HG02970 (cell line): ENCODE results near the gene AKAP1.
"Not testable (repeated sequence)": the region's sequence is repeated elsewhere in the genome, so short reads cannot be mapped to it uniquely, and the experiment has no call there.

Experiments used
- ATAC-seq: cut with Tn5 transposase; IDR thresholded peaks from one replicate; pipeline ENCODE4 v1.9.1; 2021; ENCODE audit warnings: mild to moderate bottlenecking, moderate library complexity, moderate number of reproducible peaks; ENCODE audit not compliant: unreplicated experiment, low FRiP score

The AKAP1 gene

GRCh38 chr17:57075193-57075592, 9.9 kb upstream of the AKAP1 start:
- ATAC-seq = no peak

- ATAC-seq = no peak
Observed at GRCh38 chr17:57075785-57076184, 9.3 kb upstream of the AKAP1 start.

DNA sequence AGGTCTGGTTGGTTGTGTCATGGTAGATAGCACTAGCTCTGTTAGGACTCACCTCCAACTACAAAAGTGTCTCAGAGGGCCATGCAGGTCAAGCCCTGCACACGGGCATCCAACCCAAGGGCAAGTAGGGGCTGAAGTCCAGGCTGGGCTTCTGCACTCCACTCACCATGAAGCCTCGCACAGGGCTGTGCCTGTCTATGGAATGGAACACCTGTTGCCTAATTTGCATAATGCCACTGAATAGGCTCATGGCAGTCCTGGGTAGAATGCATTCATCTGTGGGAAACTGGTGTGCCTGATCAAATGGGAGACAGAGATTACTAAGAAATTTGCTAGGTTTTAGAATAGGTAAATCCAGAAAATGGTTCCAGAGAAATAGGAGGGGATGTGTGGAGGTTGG, 8.0 kb upstream of the AKAP1 start:
- ATAC-seq = no peak

- ATAC-seq = no peak
Observed at GRCh38 chr17:57078274-57078673, 6.8 kb upstream of the AKAP1 start.

DNA sequence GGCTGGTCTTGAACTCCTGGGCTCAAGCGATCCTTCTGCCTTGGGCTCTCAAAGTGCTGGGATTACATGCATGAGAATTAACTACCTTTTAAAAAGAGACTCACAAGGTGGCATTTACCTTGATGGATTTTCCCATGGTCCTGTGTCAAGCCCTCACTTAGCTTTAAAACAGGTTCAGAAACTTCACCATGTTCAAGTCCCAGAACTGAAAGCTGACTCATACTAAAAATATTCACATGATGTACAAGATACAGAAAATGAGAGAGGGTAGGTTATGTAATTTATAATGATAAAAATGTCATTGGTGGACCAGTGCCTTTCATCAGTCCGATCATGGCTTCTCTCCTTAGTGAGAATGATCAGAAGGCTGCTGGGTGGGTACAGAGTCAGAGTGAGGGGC, 4.3 kb upstream of the AKAP1 start:
- ATAC-seq = no peak

DNA sequence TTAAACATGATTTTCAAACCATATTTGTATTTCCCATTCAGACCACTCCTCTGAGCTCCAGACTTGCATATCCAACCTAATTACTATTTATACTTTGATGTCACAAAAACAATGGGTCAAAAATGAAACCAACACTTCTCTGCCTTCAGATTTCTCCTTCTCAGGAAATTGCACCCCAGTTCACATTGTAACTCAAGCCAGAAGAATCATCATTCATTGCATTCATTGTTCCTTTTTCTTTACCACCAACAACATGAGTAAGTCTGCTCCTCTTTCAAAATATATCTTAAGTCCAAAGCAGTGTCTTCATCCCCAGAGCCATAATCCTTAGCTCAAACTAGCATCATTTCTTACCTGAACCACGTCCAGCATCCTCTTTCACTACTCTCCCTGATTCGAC, 2.6 kb upstream of the AKAP1 start:
- ATAC-seq = no peak

GRCh38 chr17:57084361-57084801, 665 bp upstream of the AKAP1 start:
- no peak for ATAC-seq

GRCh38 chr17:57085448-57086068, 512 bp downstream of the AKAP1 start:
- ATAC-seq = peak; percentile 28

GRCh38 chr17:57086069-57086930, 1.3 kb downstream of the AKAP1 start:
- ATAC-seq = no peak

- no peak for ATAC-seq
Observed at GRCh38 chr17:57088298-57088697, 3.3 kb downstream of the AKAP1 start.

- no peak for ATAC-seq
Observed at GRCh38 chr17:57089391-57089790, 4.3 kb downstream of the AKAP1 start.

DNA sequence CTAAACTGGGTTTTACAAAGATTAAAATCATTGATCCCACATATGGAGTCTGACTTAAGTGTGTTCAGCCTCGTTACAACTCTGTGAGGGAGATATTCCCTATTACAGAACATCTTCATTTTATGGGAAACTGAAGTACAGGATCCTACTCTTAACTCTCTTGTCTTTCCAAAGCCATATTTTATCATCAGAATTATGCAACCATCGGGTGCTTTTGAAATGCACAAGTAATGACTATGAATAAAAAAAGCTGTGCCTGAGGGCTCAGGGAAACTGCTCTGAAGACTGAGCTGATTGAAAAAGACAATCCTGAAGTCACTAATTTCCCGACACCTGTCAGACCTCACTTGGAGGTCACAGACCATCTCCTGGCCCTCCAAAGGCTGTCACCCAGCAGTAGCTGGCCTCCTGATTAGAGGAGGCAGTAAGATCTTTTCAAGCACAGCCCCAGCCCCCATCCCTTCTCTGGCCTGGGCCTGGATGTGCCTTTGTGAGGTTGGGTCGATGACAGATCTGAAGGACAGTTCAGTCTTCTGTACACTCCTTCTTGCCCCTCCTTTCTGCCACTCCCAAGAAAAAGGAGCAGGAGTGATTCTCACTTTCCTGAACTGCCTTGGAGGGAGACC, 5.6 kb downstream of the AKAP1 start:
- ATAC-seq = no peak

DNA sequence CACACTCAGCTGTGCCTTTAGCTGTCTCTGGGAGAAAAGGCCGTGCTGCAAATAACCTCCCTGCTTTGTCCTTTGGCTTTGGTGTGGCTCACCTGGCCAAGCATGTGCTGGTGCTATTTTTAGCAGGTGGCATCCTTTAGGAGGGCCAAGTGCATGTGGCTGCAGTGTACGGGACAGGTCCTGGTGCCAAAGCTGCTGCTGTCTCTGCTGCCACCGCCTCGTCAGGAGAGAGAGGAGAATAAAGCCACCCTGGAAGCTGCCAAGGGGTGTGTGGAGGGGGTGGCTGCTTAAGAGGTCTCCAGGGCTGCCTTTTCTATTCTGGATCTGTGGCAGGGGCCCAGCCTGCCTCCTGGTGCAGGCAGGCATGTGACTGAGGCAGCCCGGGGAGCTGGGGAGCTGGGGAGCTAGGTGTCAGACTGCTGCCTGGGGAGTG, 6.2 kb downstream of the AKAP1 start:
- ATAC-seq = no peak

GRCh38 chr17:57092171-57092570, 7.1 kb downstream of the AKAP1 start:
- ATAC-seq = no peak

- no peak for ATAC-seq
Observed at GRCh38 chr17:57092779-57093178, 7.7 kb downstream of the AKAP1 start.

DNA sequence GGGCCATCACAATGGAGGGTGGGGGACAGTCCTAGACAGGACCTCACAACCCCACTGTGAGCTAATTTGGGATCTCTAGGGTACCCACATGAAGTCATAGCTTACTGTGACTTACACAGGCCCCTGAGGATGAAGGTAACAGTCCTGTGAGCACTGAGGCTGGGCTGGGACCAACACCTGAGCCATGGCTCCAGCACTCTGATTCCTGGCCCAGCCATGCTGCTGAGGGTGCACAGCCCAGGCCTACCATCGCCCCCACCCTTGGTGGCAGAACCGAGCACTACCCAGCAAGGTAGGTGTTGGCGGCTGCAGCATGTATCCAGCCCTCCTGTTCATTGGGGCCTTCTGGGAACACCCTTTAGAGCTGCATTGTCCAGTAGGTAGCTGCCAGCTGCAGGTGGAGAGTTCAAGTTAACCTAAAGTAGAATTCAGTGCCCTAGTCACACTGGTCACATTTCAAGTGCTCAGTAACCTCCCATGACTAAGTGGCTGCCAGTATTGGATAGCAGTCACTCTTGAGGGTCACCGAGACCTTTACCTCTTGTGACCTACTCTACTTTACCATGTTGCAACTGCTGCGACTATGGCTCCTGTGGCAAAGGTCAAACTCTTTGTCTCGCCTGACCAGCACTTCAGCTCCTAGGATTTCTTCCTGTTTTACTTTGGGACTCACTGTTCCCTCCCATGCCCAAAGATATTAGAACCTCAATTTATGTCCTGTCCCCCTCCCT, 11.6 kb downstream of the AKAP1 start:
- ATAC-seq = no peak

DNA sequence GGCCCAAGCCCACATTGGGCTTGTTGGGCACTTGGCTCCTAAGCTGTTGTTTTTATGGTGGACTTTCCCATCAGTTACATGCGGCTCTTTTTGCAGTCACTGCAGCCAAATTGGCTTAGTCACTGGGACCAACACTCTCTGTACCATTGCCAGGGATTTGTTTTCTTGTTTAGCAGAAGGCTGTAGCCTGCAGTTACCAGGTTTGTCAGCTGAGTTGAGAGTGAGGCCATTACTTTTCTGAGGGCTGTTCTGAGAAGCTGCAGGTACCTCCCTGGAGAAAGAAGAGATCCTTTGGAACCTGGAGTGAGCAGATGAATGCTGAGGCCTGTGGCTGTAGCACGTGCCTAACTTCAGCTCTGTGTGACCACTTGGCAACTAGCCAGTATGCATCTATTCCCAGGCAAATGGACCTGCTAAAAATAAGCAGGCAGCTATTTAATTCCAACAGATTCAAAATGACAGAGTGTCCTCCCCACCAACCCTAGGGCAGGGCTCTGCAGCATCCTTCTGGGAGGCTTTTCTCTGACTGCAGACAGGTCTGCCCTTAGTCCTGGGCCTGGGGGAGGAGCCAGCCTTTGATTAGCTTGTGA, 12.9 kb downstream of the AKAP1 start:
- no peak for ATAC-seq

DNA sequence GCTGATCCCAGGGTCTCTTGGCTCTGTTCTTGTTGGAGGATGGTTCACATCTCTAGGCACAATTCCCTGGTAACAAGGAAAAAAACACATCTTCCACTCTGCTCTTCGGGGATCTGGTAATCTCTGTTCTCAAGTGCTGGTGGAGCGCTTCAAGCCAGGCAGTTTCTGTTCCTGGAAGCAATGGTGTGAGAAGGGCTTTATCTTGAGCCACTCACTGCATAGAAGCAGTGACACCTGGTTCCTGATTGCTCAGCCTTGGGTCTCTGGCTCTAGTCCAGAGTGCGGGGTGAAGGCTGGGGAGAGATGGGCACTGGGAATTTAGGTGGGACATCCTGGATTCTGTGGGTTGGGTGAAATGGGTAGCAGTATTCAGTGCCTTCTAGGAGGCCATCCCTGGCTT, 14.1 kb downstream of the AKAP1 start:
- no peak for ATAC-seq

DNA sequence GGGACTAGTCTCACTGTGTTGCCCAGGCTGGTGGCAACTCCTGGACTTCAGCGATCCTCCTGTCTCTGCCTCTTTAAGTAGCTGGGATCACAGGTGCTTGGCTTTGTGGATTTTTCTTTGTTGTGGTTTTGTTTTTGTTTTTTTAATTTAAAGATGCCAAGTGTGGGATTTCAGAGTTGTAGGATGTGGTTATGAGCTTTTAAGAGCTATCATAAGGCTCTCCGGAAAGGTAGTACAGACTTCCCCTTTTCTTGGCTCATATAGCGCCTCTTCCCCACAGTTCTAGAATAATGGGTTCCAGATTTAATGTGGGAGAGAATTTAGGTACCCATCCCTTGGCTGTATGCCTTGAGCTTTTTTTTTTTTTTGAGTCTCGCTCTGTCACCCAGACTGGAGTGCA, 17.1 kb downstream of the AKAP1 start:
- ATAC-seq = no peak

DNA sequence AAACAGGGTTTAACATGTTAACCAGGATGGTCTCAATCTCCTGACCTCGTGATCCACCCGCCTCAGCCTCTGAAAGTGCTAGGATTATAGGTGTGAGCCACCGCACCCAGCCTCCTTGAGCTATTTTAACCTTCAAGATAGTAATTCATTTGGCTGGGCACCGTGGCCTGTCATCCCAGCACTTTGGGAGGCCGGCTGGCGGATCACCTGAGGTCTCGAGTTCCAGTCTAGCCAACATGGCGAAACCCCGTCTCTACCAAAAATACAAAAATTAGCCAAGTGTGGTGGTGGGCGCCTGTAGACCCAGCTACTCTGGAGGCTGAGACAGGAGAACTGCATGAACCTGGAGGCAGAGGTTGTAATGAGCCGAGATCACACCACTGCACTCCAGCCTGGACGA, 17.6 kb downstream of the AKAP1 start:
- not testable (repeated sequence) for ATAC-seq
